GM12878 (cell line): ENCODE measurements around the gene IGFBP6. TPM values are rescaled to one million over a fixed set of nuclear protein-coding genes. Genes with fewer than 3 reads are reported as not detected.

Experiments used
- ATF7 ChIP-seq: fragments of 450-650 bp; IDR thresholded peaks from 2 replicates; pipeline ENCODE4 v1.6.1; 2016; ENCODE audit warnings: low read depth, mild to moderate bottlenecking
- CREB1 ChIP-seq: IDR thresholded peaks from 2 replicates; pipeline ENCODE4 v1.6.1; 2012; ENCODE audit warnings: low read depth, mild to moderate bottlenecking, inconsistent platforms
- ELK1 ChIP-seq: IDR thresholded peaks from 2 replicates; pipeline ENCODE4 v1.6.1; 2012; ENCODE audit warnings: low read depth, low read length, improper control_type of control experiment
- GABPA ChIP-seq: IDR thresholded peaks from 2 replicates; pipeline ENCODE4 v1.6.1; 2014; ENCODE audit warnings: antibody characterized with exemption, low read depth, mild to moderate bottlenecking, inconsistent platforms
- GATAD2B ChIP-seq: fragments of 450-650 bp; conservative IDR thresholded peaks from 2 replicates; pipeline ENCODE4 v1.6.1; 2017; ENCODE audit warnings: low read depth, mild to moderate bottlenecking, moderate library complexity
- HSF1 ChIP-seq: fragments of 150-350 bp; IDR thresholded peaks from 2 replicates; pipeline ENCODE4 v1.6.1; 2014; ENCODE audit warnings: mild to moderate bottlenecking, low read depth, low read length
- JUND ChIP-seq: IDR thresholded peaks from 2 replicates; pipeline ENCODE4 v1.6.1; 2012; ENCODE audit warnings: low read depth, mild to moderate bottlenecking, low read length, improper control_type of control experiment, moderate library complexity
- SMARCA5 ChIP-seq: fragments of 450-650 bp; IDR thresholded peaks from 2 replicates; pipeline ENCODE4 v1.6.1; 2017; ENCODE audit warnings: mild to moderate bottlenecking
- ZBTB4 ChIP-seq: fragments of 450-650 bp; formaldehyde crosslinking; IDR thresholded peaks from 2 replicates; pipeline ENCODE4 v1.4.0; 2022; ENCODE audit warnings: mild to moderate bottlenecking, moderate library complexity
- ZNF592 ChIP-seq: fragments of 450-650 bp; IDR thresholded peaks from 2 replicates; pipeline ENCODE4 v1.6.1; 2017; ENCODE audit warnings: mild to moderate bottlenecking, moderate library complexity
- polyA plus RNA-seq, 11 experiments: library from polyadenylated mRNA; depleted of rRNA in 4 of 11; unstranded in 6 of 11; stranded (reverse) in 5 of 11; fragments of >200 nt; fragmentation: Nextera tagmentation in 4 of 11; fragmentation: Illumina TruSeq in 1 of 11; extraction: Ambion mirVana in 4 of 11; extraction: Trizol in 1 of 11; gene quantifications; 1 replicate in 1 of 11; 2 replicates in 10 of 11; pipeline versions ENCODE4 v1.2.1 to v1.2.3, GENCODE V29; 2011 to 2016; ENCODE audit warnings: inconsistent platforms in 2 of 11, missing spikeins in 2 of 11, low read depth in 1 of 11
- total RNA-seq, 4 experiments: library from RNA; depleted of rRNA in 3 of 4; stranded (reverse); fragments of >200 nt in 3 of 4; fragmentation: Illumina TruSeq in 1 of 4; extraction: Trizol in 1 of 4; gene quantifications; 2 replicates each; pipeline versions ENCODE4 v1.2.1 to v1.2.3, GENCODE V29; 2013 to 2021

Gene IGFBP6
- total and polyA plus RNA-seq, 10 of the 15 experiments (the other 5 are each of a cell fraction or from before 2014, with no cell fraction given): 0.09 to 0.87 (median 0.56) TPM; not detected in 3

GRCh38 chr12:53076461-53076860 is 21.0 kb upstream of the IGFBP6 start (continued):
- TF ChIP-seq ZNF592 (no peak), GATAD2B (no peak), ATF7 (no peak), ZBTB4 (CRISPR knock-in tag) (no peak), ELK1 (no peak), SMARCA5 (no peak), GABPA (no peak), CREB1 (no peak), HSF1 (no peak), JUND (no peak)
